Endothelial cell of umbilical vein (primary cell): ENCODE data around the gene RUNDC1. TPM values are rescaled to one million over a fixed set of nuclear protein-coding genes. Genes with fewer than 3 reads are reported as not detected.

Experiments
- BruUV-seq: library from RNA; stranded (reverse); fragments of 400-500 nt; replicated peaks from 2 replicates; lab custom pipeline; 2021; lab: Mats Ljungman, UMichigan
- CTCF ChIA-PET: fragments of 300-600, 350-600 bp; sonication (Branson Sonifier 250); formaldehyde crosslinking; loops from one replicate; lab custom pipeline; 2021; ENCODE audit warnings: antibody characterized with exemption, inconsistent platforms; lab: Charles Lee
- POLR2A ChIA-PET: fragments of 300-600, 350-600 bp; sonication (Branson Sonifier 250); formaldehyde crosslinking; loops from one replicate; lab custom pipeline; 2021; ENCODE audit warnings: antibody characterized with exemption, inconsistent platforms; lab: Charles Lee
- DNase-seq: peaks from one replicate; pipeline ENCODE4 v3.0.0-alpha.2; 2011; ENCODE audit warnings: low read depth, low spot score
- FAIRE-seq: peaks from 2 replicates; lab custom pipeline; 2011; peaks lifted over from hg19 to GRCh38; lab: Jason Lieb, UNC
- H2AFZ ChIP-seq: 2 replicates; pipeline ENCODE4 v1.6.0; 2012; ENCODE audit warnings: low read depth, low read length, control low read depth, inconsistent platforms
- H3K27ac ChIP-seq: 2 replicates; pipeline ENCODE4 v1.5.1; 2011; ENCODE audit warnings: low read depth, mild to moderate bottlenecking, control low read depth, low read length, moderate library complexity; ENCODE audit not compliant: insufficient read depth
- H3K27me3 ChIP-seq, 2 experiments: 2 replicates each; pipeline versions ENCODE4 v1.6.0 to v1.6.1; 2011; ENCODE audit warnings: low read length in 2 of 2, mixed read lengths in 1 of 2; ENCODE audit not compliant: control insufficient read depth in 2 of 2, insufficient read depth in 2 of 2
- H3K36me3 ChIP-seq, 2 experiments: 2 replicates in 1 of 2; 3 replicates in 1 of 2; pipeline ENCODE4 v1.5.1; 2011; ENCODE audit warnings: low read length in 2 of 2, mild to moderate bottlenecking in 1 of 2, moderate library complexity in 1 of 2; ENCODE audit not compliant: control insufficient read depth in 2 of 2, insufficient read depth in 2 of 2; ENCODE audit errors: extremely low read depth in 1 of 2
- H3K4me1 ChIP-seq: 3 replicates; pipeline ENCODE4 v1.5.1; 2011; ENCODE audit warnings: mild to moderate bottlenecking, low read length; ENCODE audit not compliant: control insufficient read depth, insufficient read depth; ENCODE audit errors: extremely low read depth
- H3K4me2 ChIP-seq: 2 replicates; pipeline ENCODE4 v1.6.1; 2011; ENCODE audit warnings: low read length, control low read depth, mixed read lengths; ENCODE audit not compliant: insufficient read depth
- H3K4me3 ChIP-seq, 3 experiments: fragments of 200-600 bp in 1 of 3; sonication (generic), shearing (Covaris generic) in 1 of 3; replicated peaks in 1 of 3; 2 replicates each; pipeline ENCODE4 v1.5.1; 2011 to 2016; ENCODE audit warnings: control low read depth in 3 of 3, low read length in 3 of 3, mild to moderate bottlenecking in 2 of 3, inconsistent platforms in 1 of 3, low read depth in 1 of 3, moderate library complexity in 1 of 3; ENCODE audit not compliant: insufficient read depth in 1 of 3
- H3K79me2 ChIP-seq: 2 replicates; pipeline ENCODE4 v1.6.0; 2012; ENCODE audit warnings: low read length, inconsistent platforms; ENCODE audit not compliant: control insufficient read depth, insufficient read depth
- H3K9ac ChIP-seq: replicated peaks from 2 replicates; pipeline ENCODE3; 2011; ENCODE audit warnings: low read length, control low read depth; ENCODE audit not compliant: insufficient read depth; ENCODE audit errors: extremely low read depth
- H3K9me1 ChIP-seq: replicated peaks from 3 replicates; pipeline ENCODE4 v1.6.0; 2011; ENCODE audit warnings: mild to moderate bottlenecking, low read length; ENCODE audit not compliant: control insufficient read depth, insufficient read depth; ENCODE audit errors: extremely low read depth
- H3K9me3 ChIP-seq: replicated peaks from 2 replicates; pipeline ENCODE4 v1.5.1; 2012; ENCODE audit warnings: low read length, inconsistent platforms; ENCODE audit not compliant: control insufficient read depth, insufficient read depth
- H4K20me1 ChIP-seq: replicated peaks from 2 replicates; pipeline ENCODE3; 2011; ENCODE audit warnings: mild to moderate bottlenecking, low read length; ENCODE audit not compliant: control insufficient read depth, insufficient read depth; ENCODE audit errors: extremely low read depth
- CTCF ChIP-seq, 2 donors: IDR thresholded peaks; 1 replicate in 1 of 2; 2 replicates in 1 of 2; pipeline ENCODE4 v1.5.1; 2011; ENCODE audit warnings: low read length in 2 of 2, mild to moderate bottlenecking in 2 of 2, moderate library complexity in 2 of 2, control low read depth in 1 of 2, inconsistent platforms in 1 of 2, low read depth in 1 of 2; ENCODE audit not compliant: insufficient read depth in 1 of 2; ENCODE audit errors: extremely low read depth in 1 of 2
- EZH2 ChIP-seq: IDR thresholded peaks from 2 replicates; pipeline ENCODE4 v1.6.1; 2012; ENCODE audit warnings: borderline replicate concordance, low read depth, mild to moderate bottlenecking, moderate library complexity, low read length, inconsistent platforms; ENCODE audit not compliant: severe bottlenecking
- FOS ChIP-seq: IDR thresholded peaks from 2 replicates; pipeline ENCODE4 v1.6.1; 2011; ENCODE audit warnings: mild to moderate bottlenecking, low read length, moderate library complexity, borderline replicate concordance; ENCODE audit not compliant: insufficient read depth
- GATA2 ChIP-seq: IDR thresholded peaks from 2 replicates; pipeline ENCODE4 v1.7.0; 2011; ENCODE audit warnings: low read depth, mild to moderate bottlenecking, moderate library complexity, mixed read lengths, low read length; ENCODE audit not compliant: insufficient read length, insufficient read depth
- JUN ChIP-seq: IDR thresholded peaks from 2 replicates; pipeline ENCODE4 v1.6.1; 2011; ENCODE audit warnings: borderline replicate concordance, low read depth; ENCODE audit not compliant: insufficient read length, insufficient read depth
- MAX ChIP-seq: IDR thresholded peaks from 2 replicates; pipeline ENCODE4 v1.6.1; 2011; ENCODE audit not compliant: insufficient read depth, insufficient read length
- MYC ChIP-seq: IDR thresholded peaks from one replicate; pipeline ENCODE4 v1.6.1; 2011; ENCODE audit warnings: mild to moderate bottlenecking, low read depth, low read length
- POLR2A ChIP-seq: IDR thresholded peaks from 2 replicates; pipeline ENCODE4 v1.6.1; 2012; ENCODE audit warnings: low read depth, mild to moderate bottlenecking, control low read depth, low read length
- POLR2AphosphoS5 ChIP-seq: IDR thresholded peaks from 2 replicates; pipeline ENCODE4 v1.6.1; 2012; ENCODE audit warnings: low read depth, mild to moderate bottlenecking, control low read depth, low read length, moderate library complexity; ENCODE audit not compliant: insufficient read depth
- dilution Hi-C: fragments of 300-500 bp; cut with MboI; formaldehyde crosslinking; loops from one replicate; pipeline ENCODE4 v1.15.0; 2019; ENCODE audit warnings: low sequenced_read_pairs; ENCODE audit not compliant: extremely low pct_ligation_motif_present
- intact Hi-C: fragments of 100-400 bp; cut with micrococcal nuclease; formaldehyde crosslinking; loops from one replicate; pipeline ENCODE4 v1.10.0; 2022
- polyA plus RNA-seq, 4 experiments: library from polyadenylated mRNA; depleted of rRNA in 3 of 4; stranded (reverse) in 3 of 4; unstranded in 1 of 4; fragments of >200 nt; gene quantifications; 2 replicates each; pipeline versions ENCODE4 v1.2.1 to v1.2.3, GENCODE V29; 2011 to 2012; ENCODE audit warnings: missing spikeins in 1 of 4
- total RNA-seq: library from RNA; stranded (reverse); gene quantifications from 2 replicates; pipeline ENCODE4 v1.2.3, GENCODE V29; 2021

Gene RUNDC1
- total and polyA plus RNA-seq, 2 donors (not counting 3 experiments of a cell fraction or from before 2014, with no cell fraction given), result 9.2 to 12.0 TPM

- no peaks in the 10 kb centered on the region for H3K9me3 ChIP-seq
- no peaks in the 10 kb centered on the region for H3K9me1 ChIP-seq
- no peak overlapping the region for H3K9ac ChIP-seq
- intact Hi-C loops (no loop called here), dilution Hi-C loops (no loop called here)
- peaks cover 23% of the 10 kb centered on the region for H3K79me2 ChIP-seq
- no peak for DNase-seq
- peaks cover 21% of the 10 kb centered on the region for H3K4me1 ChIP-seq
- POLR2A ChIA-PET, result no interaction called here
- H2AFZ ChIP-seq, result no peak overlapping the region
- no peak for FAIRE-seq
- H3K4me3 ChIP-seq, result no peak overlapping the region
- peaks cover 7 to 25% of the 10 kb centered on the region in 2 experiments for H3K36me3 ChIP-seq
- no peak overlapping the region for H3K4me2 ChIP-seq
- H4K20me1 ChIP-seq, result no peaks in the 10 kb centered on the region
- BruUV-seq, result no TSS peak
- CTCF ChIA-PET, result no interaction called here
- no peak overlapping the region for H3K27ac ChIP-seq
- H3K27me3 ChIP-seq, result no peaks in the 10 kb centered on the region
- TF ChIP-seq POLR2AphosphoS5, result peak; percentile 3
- TF ChIP-seq FOS, result no peak
- TF ChIP-seq MAX, result no peak
Observed at GRCh38 chr17:43003542-43004172, 23.3 kb downstream of the RUNDC1 start.

- peak within 1 kb of the TSS; percentile 53 for H3K27ac ChIP-seq
- peaks cover 5% of the 10 kb centered on the region for H3K4me1 ChIP-seq
- CTCF ChIA-PET, result interaction anchor here (0.6 to 2.8 kb wide), 7 partner anchors 9 to 332 kb away, joined by 3 to 23 read pairs (median 6); partner anchors contain the start of genes RPL27 and VAT1
- peak within 1 kb of the TSS; percentile 81 for H3K4me2 ChIP-seq
- H3K9me3 ChIP-seq, result no peaks in the 10 kb centered on the region
- DNase-seq, result peak; percentile 90
- dilution Hi-C loops (no loop called here), intact Hi-C loops (loop anchor here (2.0 kb wide), 1 partner anchor 14 kb away; no protein-coding TSS in a partner anchor)
- H3K9me1 ChIP-seq, result no peaks in the 10 kb centered on the region
- peak within 1 kb of the TSS; percentile 85 for H2AFZ ChIP-seq
- BruUV-seq, result TSS peak; percentile 10
- H3K27me3 ChIP-seq, result no peaks in the 10 kb centered on the region
- POLR2A ChIA-PET, result interaction anchor here (0.6 to 1.7 kb wide), 3 partner anchors 9 to 375 kb away, joined by 3 to 5 read pairs (median 4); partner anchors contain the start of gene RPL27
- H3K9ac ChIP-seq, result peak within 1 kb of the TSS; percentile 73
- peak; percentile 86 for FAIRE-seq
- H3K4me3 ChIP-seq, result peak within 1 kb of the TSS; percentile 65 to 77 (median 65)
- TF ChIP-seq MAX (no peak), EZH2 (no peak), JUN (no peak), FOS (no peak), POLR2AphosphoS5 (peak; percentile 59), MYC (no peak), POLR2A (peak; percentile 61), CTCF (IDR thresholded peaks at IDR 0.05; ENCODE audit: extremely low read depth in 1 of 2, insufficient read depth in 1 of 2, low read depth in 1 of 2, low read length in 2 of 2) (peak; percentile 32 to 48), GATA2 (no peak)
- H4K20me1 ChIP-seq, result no peaks in the 10 kb centered on the region
- H3K79me2 ChIP-seq, result peaks cover 3% of the 10 kb centered on the region
- peaks cover 7 to 16% of the 10 kb centered on the region in 2 experiments for H3K36me3 ChIP-seq
Observed at GRCh38 chr17:43006639-43007551, 26.5 kb downstream of the RUNDC1 start, which contains the start of gene IFI35. Gene IFI35, plus strand, starts transcription at chr17:43006784. Its CDS starts 164 bp downstream, at chr17:43006948.
